CD4-positive, alpha-beta T cell (primary cell): ENCODE results near the gene SUPT4H1. TPM values are rescaled to one million over a fixed set of nuclear protein-coding genes. Genes with fewer than 3 reads are reported as not detected.

ENCODE experiments used
- ATAC-seq: fragments of 200-7000 bp; cut with Tn5 transposase; one replicate; pipeline ENCODE4 v1.10.0; 2022; ENCODE audit warnings: mild to moderate bottlenecking; ENCODE audit not compliant: poor library complexity
- CTCF ChIA-PET: fragments of 350-600 bp; sonication (Branson Sonifier 250); formaldehyde crosslinking; loops from one replicate; lab custom pipeline; 2021; ENCODE audit warnings: antibody characterized with exemption, inconsistent platforms; lab: Charles Lee
- POLR2A ChIA-PET: fragments of 350-600 bp; sonication (Branson Sonifier 250); formaldehyde crosslinking; loops from one replicate; lab custom pipeline; 2021; ENCODE audit warnings: antibody characterized with exemption, inconsistent platforms; lab: Charles Lee
- DNase-seq, 14 experiments: peaks; one replicate each; pipeline ENCODE4 v3.0.0-alpha.2; 2013 to 2020; ENCODE audit warnings: mixed read lengths in 2 of 14
- H3K27ac ChIP-seq, 2 donors: one replicate each; pipeline versions ENCODE4 v1.5.1 to v1.7.0; 2013; ENCODE audit warnings: low read length in 2 of 2, low read depth in 1 of 2, mild to moderate bottlenecking in 1 of 2
- H3K27me3 ChIP-seq, 2 experiments: 1 replicate in 1 of 2; 2 replicates in 1 of 2; pipeline versions ENCODE4 v1.6.1 to v1.7.0; 2013; ENCODE audit warnings: low read length in 2 of 2, control low read depth in 1 of 2, mild to moderate bottlenecking in 1 of 2, moderate library complexity in 1 of 2; ENCODE audit not compliant: insufficient read depth in 2 of 2, control insufficient read depth in 1 of 2
- H3K36me3 ChIP-seq: one replicate; pipeline ENCODE4 v1.6.1; 2013; ENCODE audit warnings: low read length, control low read depth; ENCODE audit not compliant: insufficient read depth
- H3K4me1 ChIP-seq: one replicate; pipeline ENCODE4 v1.6.1; 2013; ENCODE audit warnings: low read length, control low read depth; ENCODE audit not compliant: insufficient read depth
- H3K4me3 ChIP-seq: one replicate; pipeline ENCODE4 v1.5.1; 2013; ENCODE audit warnings: mild to moderate bottlenecking, low read length, moderate library complexity
- H3K9me3 ChIP-seq, 2 experiments: 1 replicate in 1 of 2; 2 replicates in 1 of 2; pipeline versions ENCODE4 v1.6.1 to v1.7.0; 2013; ENCODE audit warnings: low read length in 2 of 2, mild to moderate bottlenecking in 2 of 2, control low read depth in 1 of 2, moderate library complexity in 1 of 2; ENCODE audit not compliant: control insufficient read depth in 1 of 2, insufficient read depth in 1 of 2
- H3K27ac Mint-ChIP-seq: one replicate; pipeline ENCODE4 v1.8.0; 2020; ENCODE audit warnings: mixed read lengths
- H3K27me3 Mint-ChIP-seq: one replicate; pipeline ENCODE4 v1.8.0; 2021; ENCODE audit warnings: mixed read lengths
- H3K36me3 Mint-ChIP-seq: one replicate; pipeline ENCODE4 v1.8.0; 2021; ENCODE audit warnings: low read depth, mixed read lengths
- H3K4me1 Mint-ChIP-seq: one replicate; pipeline ENCODE4 v1.8.0; 2021; ENCODE audit warnings: low read depth, mixed read lengths
- H3K4me3 Mint-ChIP-seq: one replicate; pipeline ENCODE4 v1.8.0; 2020; ENCODE audit warnings: mild to moderate bottlenecking, mixed read lengths
- H3K9me3 Mint-ChIP-seq: one replicate; pipeline ENCODE4 v1.8.0; 2020; ENCODE audit warnings: mixed read lengths
- CTCF ChIP-seq: fragments of 200-600 bp; IDR thresholded peaks from one replicate; pipeline ENCODE4 v1.8.0; 2022; ENCODE audit warnings: antibody characterized with exemption, mild to moderate bottlenecking
- intact Hi-C, 2 experiments: fragments of 100-400 bp; cut with DNase I in 1 of 2; cut with micrococcal nuclease in 1 of 2; formaldehyde crosslinking; loops; one replicate each; pipeline versions ENCODE4 v1.15.1 to v1.9.0; 2023 to 2025; cut with DNase I, micrococcal nuclease
- total RNA-seq, 174 experiments: library from RNA in 2 of 174; stranded (reverse) in 2 of 174; gene quantifications; one replicate each; pipeline ENCODE4 v1.2.3 and lab custom pipeline; 2021 to 2026

SUPT4H1 gene
- total RNA-seq, 2 experiments from 2014 or later, result 46.5 to 47.0 TPM

DNA sequence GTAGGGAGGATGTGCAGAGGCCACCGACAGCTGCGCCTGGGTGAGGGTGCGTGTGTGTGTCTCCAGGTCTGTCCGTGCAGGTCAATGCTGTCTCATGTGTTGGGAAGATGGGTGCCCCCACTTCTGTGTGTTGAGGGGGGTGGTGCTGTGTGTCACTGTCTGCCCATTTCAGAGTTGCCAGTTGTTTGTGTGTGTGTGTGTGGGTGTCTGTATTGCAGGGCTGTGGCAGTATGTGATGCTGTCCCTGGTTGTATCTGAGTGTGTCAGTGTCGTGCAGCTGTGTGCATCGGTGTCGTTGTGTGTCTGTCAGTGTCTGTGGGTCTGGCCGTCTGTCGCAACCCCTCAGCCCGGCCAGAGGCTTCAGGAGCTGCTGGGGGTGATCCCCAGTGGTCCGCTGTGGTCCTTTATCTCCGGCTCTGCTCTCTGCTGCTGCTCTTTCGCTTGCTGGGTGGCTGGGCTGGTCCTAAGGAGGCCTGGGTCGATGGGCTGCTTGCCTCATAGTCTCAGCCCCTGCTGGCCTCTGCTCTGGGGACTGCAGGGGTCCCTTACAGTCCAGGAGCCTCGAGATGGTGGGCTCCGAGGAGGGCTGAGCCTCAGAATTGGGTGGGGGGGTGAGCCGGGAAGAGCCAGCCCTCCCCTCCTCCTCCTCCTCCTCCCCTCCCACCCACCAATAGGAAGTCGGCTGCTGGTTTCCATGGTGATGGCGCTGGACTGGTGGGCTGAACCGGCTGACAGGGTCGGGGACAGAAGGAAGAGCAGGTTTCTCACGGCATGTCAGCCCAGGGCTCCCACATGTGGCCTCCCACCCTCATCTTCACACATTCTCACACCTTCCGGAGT, 23.6 kb downstream of the SUPT4H1 start, which contains the start of gene TSPOAP1:
Gene TSPOAP1 (minus strand): TSS at position 601 of the 840 bp plus-strand sequence. CDS start 875 bp downstream, outside the sequence.
- H3K4me1 ChIP-seq, result peaks cover 54% of the 10 kb centered on the region
- peaks cover 46% of the 10 kb centered on the region for H3K4me1 Mint-ChIP-seq
- H3K27me3 ChIP-seq, result no peaks in the 10 kb centered on the region

DNA sequence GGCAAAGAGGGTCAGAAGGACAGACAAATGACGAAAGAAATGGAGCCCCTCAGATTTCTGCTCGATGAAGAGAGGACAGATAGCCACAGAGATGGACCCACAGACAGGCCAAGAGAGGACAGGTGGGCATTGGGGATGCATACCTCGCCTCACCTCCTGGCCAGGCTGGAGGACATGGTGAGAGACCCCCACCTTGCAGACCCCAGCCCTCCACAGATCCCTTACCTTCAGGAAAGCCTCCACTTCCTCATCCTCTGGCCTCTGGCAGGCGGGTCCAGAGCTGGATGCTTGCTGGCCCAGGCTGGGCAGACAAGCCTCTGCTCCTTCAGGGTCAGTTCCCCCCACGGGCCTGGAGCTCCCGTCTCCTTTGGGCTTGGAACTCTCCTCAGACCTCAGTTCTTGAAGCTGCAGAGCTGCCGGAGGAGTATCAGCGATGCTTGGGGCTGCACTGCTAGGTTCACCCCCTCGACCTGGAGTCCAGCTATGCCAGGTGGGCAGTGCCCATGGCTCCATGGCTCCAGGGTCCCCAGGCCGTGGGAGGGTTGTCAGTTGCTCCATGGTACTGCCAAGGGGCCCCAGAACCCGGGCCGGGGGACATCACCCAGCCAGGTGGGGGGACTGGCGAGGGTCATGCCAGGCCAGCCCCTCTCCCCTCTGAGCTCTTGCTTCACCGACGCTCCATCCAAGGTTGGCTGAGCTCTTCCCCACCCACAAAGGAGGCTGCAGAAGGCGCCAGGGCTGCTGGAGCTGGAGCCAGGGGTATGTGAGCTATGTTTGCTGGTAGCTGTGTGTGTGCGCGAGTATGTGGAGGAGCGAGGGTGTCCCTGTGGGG, 24.4 kb downstream of the SUPT4H1 start:
- H3K4me1 ChIP-seq, result peaks cover 53% of the 10 kb centered on the region
- DNase-seq, result peak in 2 of 14 experiments; percentile 12 to 46
- peaks cover 46% of the 10 kb centered on the region for H3K4me1 Mint-ChIP-seq

More for the DNA sequence above, 23.6 kb downstream of the SUPT4H1 start, which contains the start of gene TSPOAP1:
- Mint-ChIP-seq H3K9me3 (no peaks in the 10 kb centered on the region), H3K4me3 (peak within 1 kb of the TSS; percentile 90), H3K36me3 (peaks cover 47% of the 10 kb centered on the region), H3K27me3 (no peaks in the 10 kb centered on the region), H3K27ac (peak within 1 kb of the TSS; percentile 84)
- no peaks in the 10 kb centered on the region for H3K9me3 ChIP-seq
- intact Hi-C loops, result loop anchor here (1.0 kb wide), 3 partner anchors 11 to 16 kb away; no protein-coding TSS in a partner anchor
- ChIA-PET CTCF (interaction anchor here (0.7 to 4.9 kb wide), 8 partner anchors 9 to 89 kb away, joined by 3 to 54 read pairs (median 7); partner anchors contain the start of genes RNF43 and SUPT4H1), POLR2A (interaction anchor here (0.6 to 22.3 kb wide), 14 partner anchors 11 to 190 kb away, joined by 3 to 1359 read pairs (median 5); partner anchors contain the start of genes MTMR4, RNF43 and SUPT4H1)
- peak within 1 kb of the TSS; percentile 84 for H3K4me3 ChIP-seq
- no peak for TF ChIP-seq CTCF
- DNase-seq (peak in 12 of 14 experiments; percentile 53 to 88 (median 66)), ATAC-seq (peak; percentile 7)
- H3K36me3 ChIP-seq, result peaks cover 19% of the 10 kb centered on the region
- peak within 1 kb of the TSS; percentile 84 to 87 for H3K27ac ChIP-seq

More for the DNA sequence above, 24.4 kb downstream of the SUPT4H1 start:
- no peaks in the 10 kb centered on the region for H3K9me3 Mint-ChIP-seq
- Histone ChIP-seq H3K4me3 (peak overlapping the region; percentile 84), H3K9me3 (no peaks in the 10 kb centered on the region), H3K27ac (peak overlapping the region; percentile 84 to 87), H3K27me3 (no peaks in the 10 kb centered on the region), H3K36me3 (peaks cover 19% of the 10 kb centered on the region)
- H3K27me3 Mint-ChIP-seq, result no peaks in the 10 kb centered on the region
- intact Hi-C loops, result loop anchor here in 1 of 2 experiments (1.0 kb wide), 1 partner anchor 10 kb away; no protein-coding TSS in a partner anchor
- H3K27ac Mint-ChIP-seq, result peak overlapping the region; percentile 84
- no peak for TF ChIP-seq CTCF
- CTCF ChIA-PET, result interaction anchor here (1.2 to 4.9 kb wide), 7 partner anchors 10 to 90 kb away, joined by 3 to 54 read pairs (median 7); partner anchors contain the start of genes RNF43 and SUPT4H1
- POLR2A ChIA-PET, result interaction anchor here (0.6 to 22.3 kb wide), 16 partner anchors 10 to 1243 kb away, joined by 3 to 1359 read pairs (median 4); partner anchors contain the start of genes AKAP1, MTMR4, RNF43 and SUPT4H1
- peak overlapping the region; percentile 90 for H3K4me3 Mint-ChIP-seq
- H3K36me3 Mint-ChIP-seq, result peaks cover 41% of the 10 kb centered on the region
- peak; percentile 38 for ATAC-seq
